H1 (cell line): ENCODE results near the gene MDFIC.

ENCODE experiments used
- CTCF ChIP-seq, 3 experiments: IDR thresholded peaks; 1 replicate in 2 of 3; 2 replicates in 1 of 3; pipeline versions ENCODE4 v1.5.1 to v1.6.1; 2011; ENCODE audit warnings: low read length in 3 of 3, mild to moderate bottlenecking in 3 of 3, inconsistent platforms in 2 of 3, low read depth in 1 of 3, moderate library complexity in 1 of 3; ENCODE audit not compliant: insufficient read depth in 1 of 3; ENCODE audit errors: control extremely low read depth in 1 of 3
- EP300 ChIP-seq, 2 experiments: IDR thresholded peaks; 1 replicate in 1 of 2; 2 replicates in 1 of 2; pipeline ENCODE4 v1.6.1; 2011 to 2012; ENCODE audit warnings: low read depth in 2 of 2, low read length in 2 of 2, mild to moderate bottlenecking in 2 of 2, borderline replicate concordance in 1 of 2, inconsistent platforms in 1 of 2, moderate library complexity in 1 of 2
- EZH2 ChIP-seq: fragments of 200-600 bp; sonication (generic); IDR thresholded peaks from 2 replicates; pipeline ENCODE4 v1.7.1; 2012; ENCODE audit warnings: low read depth, mild to moderate bottlenecking, moderate library complexity, low read length, inconsistent platforms; ENCODE audit not compliant: severe bottlenecking
- MAX ChIP-seq: IDR thresholded peaks from 2 replicates; pipeline ENCODE4 v1.6.1; 2012; ENCODE audit warnings: inconsistent platforms
- RNF2 ChIP-seq: fragments of 200-900, 300-1000 bp; sonication (generic); IDR thresholded peaks from 2 replicates; pipeline ENCODE4 v1.7.1; 2016; ENCODE audit warnings: borderline replicate concordance, low read depth, mild to moderate bottlenecking, antibody characterized with exemption, low read length; ENCODE audit not compliant: poor library complexity, severe bottlenecking; ENCODE audit errors: missing control alignments
- SIRT6 ChIP-seq: IDR thresholded peaks from one replicate; pipeline ENCODE4 v1.7.1; 2012; ENCODE audit warnings: low read length, inconsistent platforms
- USF2 ChIP-seq: IDR thresholded peaks from 2 replicates; pipeline ENCODE4 v1.6.1; 2011; ENCODE audit warnings: low read length, improper control_type of control experiment
- YY1 ChIP-seq: IDR thresholded peaks from 2 replicates; pipeline ENCODE4 v1.6.1; 2011; ENCODE audit warnings: low read depth, mild to moderate bottlenecking, low read length

GRCh38 chr7:114989531-114989930, 67.6 kb downstream of the MDFIC start:
- TF ChIP-seq CTCF (IDR thresholded peaks at IDR 0.05; ENCODE audit: control extremely low read depth in 1 of 3, insufficient read depth in 1 of 3, low read depth in 1 of 3, low read length in 3 of 3) (no peak), RNF2 (no peak), USF2 (no peak), EP300 (IDR thresholded peaks at IDR 0.05; ENCODE audit: borderline replicate concordance in 1 of 2, low read depth in 2 of 2, low read length in 2 of 2) (no peak), SIRT6 (no peak), MAX (no peak), EZH2 (no peak), YY1 (no peak)
